ENCODE measurements around the gene MCUB.

DNA sequence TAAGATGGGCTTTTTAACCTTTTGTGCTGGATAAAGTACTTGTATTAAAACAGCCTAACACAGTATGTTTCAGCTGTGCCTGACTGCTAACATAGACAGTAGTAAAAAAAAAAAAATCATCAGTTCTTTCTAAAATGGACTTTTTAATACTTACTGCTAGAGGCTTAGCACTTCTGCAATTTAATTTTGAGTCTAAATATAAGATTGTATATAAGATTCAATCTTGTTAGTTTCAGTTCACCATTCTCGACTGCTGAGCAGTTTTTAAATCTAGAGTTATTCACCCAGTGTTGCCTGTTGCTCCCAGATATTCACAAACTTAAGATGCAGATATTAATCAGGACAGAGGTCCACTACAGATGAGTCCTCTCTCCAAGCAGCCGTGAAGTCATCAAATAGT is 163.1 kb downstream of the MCUB start:
- TF ChIP-seq, protein P1, sequence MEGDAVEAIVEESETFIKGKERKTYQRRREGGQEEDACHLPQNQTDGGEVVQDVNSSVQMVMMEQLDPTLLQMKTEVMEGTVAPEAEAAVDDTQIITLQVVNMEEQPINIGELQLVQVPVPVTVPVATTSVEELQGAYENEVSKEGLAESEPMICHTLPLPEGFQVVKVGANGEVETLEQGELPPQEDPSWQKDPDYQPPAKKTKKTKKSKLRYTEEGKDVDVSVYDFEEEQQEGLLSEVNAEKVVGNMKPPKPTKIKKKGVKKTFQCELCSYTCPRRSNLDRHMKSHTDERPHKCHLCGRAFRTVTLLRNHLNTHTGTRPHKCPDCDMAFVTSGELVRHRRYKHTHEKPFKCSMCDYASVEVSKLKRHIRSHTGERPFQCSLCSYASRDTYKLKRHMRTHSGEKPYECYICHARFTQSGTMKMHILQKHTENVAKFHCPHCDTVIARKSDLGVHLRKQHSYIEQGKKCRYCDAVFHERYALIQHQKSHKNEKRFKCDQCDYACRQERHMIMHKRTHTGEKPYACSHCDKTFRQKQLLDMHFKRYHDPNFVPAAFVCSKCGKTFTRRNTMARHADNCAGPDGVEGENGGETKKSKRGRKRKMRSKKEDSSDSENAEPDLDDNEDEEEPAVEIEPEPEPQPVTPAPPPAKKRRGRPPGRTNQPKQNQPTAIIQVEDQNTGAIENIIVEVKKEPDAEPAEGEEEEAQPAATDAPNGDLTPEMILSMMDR (IDR thresholded peaks at IDR 0.05) = no peak
- TF ChIP-seq, protein P2, sequence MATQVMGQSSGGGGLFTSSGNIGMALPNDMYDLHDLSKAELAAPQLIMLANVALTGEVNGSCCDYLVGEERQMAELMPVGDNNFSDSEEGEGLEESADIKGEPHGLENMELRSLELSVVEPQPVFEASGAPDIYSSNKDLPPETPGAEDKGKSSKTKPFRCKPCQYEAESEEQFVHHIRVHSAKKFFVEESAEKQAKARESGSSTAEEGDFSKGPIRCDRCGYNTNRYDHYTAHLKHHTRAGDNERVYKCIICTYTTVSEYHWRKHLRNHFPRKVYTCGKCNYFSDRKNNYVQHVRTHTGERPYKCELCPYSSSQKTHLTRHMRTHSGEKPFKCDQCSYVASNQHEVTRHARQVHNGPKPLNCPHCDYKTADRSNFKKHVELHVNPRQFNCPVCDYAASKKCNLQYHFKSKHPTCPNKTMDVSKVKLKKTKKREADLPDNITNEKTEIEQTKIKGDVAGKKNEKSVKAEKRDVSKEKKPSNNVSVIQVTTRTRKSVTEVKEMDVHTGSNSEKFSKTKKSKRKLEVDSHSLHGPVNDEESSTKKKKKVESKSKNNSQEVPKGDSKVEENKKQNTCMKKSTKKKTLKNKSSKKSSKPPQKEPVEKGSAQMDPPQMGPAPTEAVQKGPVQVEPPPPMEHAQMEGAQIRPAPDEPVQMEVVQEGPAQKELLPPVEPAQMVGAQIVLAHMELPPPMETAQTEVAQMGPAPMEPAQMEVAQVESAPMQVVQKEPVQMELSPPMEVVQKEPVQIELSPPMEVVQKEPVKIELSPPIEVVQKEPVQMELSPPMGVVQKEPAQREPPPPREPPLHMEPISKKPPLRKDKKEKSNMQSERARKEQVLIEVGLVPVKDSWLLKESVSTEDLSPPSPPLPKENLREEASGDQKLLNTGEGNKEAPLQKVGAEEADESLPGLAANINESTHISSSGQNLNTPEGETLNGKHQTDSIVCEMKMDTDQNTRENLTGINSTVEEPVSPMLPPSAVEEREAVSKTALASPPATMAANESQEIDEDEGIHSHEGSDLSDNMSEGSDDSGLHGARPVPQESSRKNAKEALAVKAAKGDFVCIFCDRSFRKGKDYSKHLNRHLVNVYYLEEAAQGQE (IDR thresholded peaks at IDR 0.05; ENCODE audit: insufficient read depth in 1 of 2, low read depth in 2 of 2, low read length in 1 of 2) = no peak
- TF ChIP-seq SIN3A (IDR thresholded peaks at IDR 0.05; ENCODE audit: borderline replicate concordance, insufficient read depth, low read depth, low read length) (no peak), POLR2AphosphoS5 (IDR thresholded peaks at IDR 0.05; ENCODE audit: low read depth, low read length) (no peak)
